Measurements from ENCODE around the gene POP5.

DNA sequence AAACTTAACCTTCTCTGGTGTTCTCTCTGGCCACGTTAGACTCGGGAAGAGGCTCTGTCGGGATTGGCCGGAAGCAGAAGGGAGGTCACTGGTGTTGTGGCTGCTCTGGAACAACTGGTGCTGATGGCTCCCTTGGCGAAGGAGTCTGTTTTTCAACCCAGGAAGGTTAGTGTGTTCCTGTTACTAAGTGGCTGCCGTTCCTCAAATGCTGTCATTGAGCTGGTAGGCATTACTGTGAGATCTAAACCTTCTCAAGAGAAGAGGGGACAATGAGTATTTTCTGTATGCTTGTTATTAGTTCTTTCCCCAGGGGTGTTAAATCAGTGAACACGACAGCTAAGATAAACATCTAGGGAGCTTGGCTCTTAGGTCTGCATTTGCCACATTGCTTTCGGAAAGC lies 18.3 kb downstream of the POP5 start:
- TF ChIP-seq POLR2AphosphoS5 (IDR thresholded peaks at IDR 0.05; ENCODE audit: borderline replicate concordance, low read depth, low read length), result no peak
- no peak for TF ChIP-seq EZH2 (IDR thresholded peaks at IDR 0.05)
- TF ChIP-seq FOXP2 (optimal IDR thresholded peaks at IDR 0.05; ENCODE audit: control extremely low read depth, extremely low read length, insufficient read depth), result no peak

All from SK-N-MC (cell line).